Tibial nerve (tissue), 4 donors: ENCODE results near the gene SGPL1.

Experiments used
- CTCF ChIP-seq, 5 experiments: fragments of 200-600 bp in 3 of 5; fragments of 450-650 bp in 2 of 5; sonication (generic) in 3 of 5; IDR thresholded peaks; one replicate each; pipeline ENCODE4 v1.5.1; 2016 to 2019; ENCODE audit warnings: antibody characterized with exemption in 5 of 5, mild to moderate bottlenecking in 3 of 5, moderate library complexity in 2 of 5
- EP300 ChIP-seq, 2 donors: sonication (generic); formaldehyde crosslinking; IDR thresholded peaks; one replicate each; pipeline ENCODE4 v1.6.1; 2017; ENCODE audit warnings: antibody characterized with exemption in 2 of 2, mild to moderate bottlenecking in 1 of 2
- POLR2A ChIP-seq, 2 donors: fragments of 450-650 bp; IDR thresholded peaks; one replicate each; pipeline ENCODE4 v1.6.1; 2017; ENCODE audit warnings: antibody characterized with exemption in 2 of 2, mild to moderate bottlenecking in 2 of 2, moderate library complexity in 2 of 2

- TF ChIP-seq CTCF (IDR thresholded peaks at IDR 0.05) = no peak
- TF ChIP-seq POLR2A (IDR thresholded peaks at IDR 0.05) = no peak
- TF ChIP-seq EP300 (IDR thresholded peaks at IDR 0.05) = no peak
Measured at GRCh38 chr10:70804421-70804808, 11.3 kb upstream of the SGPL1 start.
